ENCODE data around the gene TRPV6.

The TRPV6 gene

GRCh38 chr7:142868188-142868985, 17.2 kb downstream of the TRPV6 start:
- no peak for DNase-seq (ENCODE audit: low spot score)

- no peak for DNase-seq (ENCODE audit: low spot score)
Measured at GRCh38 chr7:142867398-142868187, 18.0 kb downstream of the TRPV6 start.

GRCh38 chr7:142867097-142867378, 18.5 kb downstream of the TRPV6 start:
- DNase-seq (ENCODE audit: low spot score): no peak

GRCh38 chr7:142866361-142867096, 19.0 kb downstream of the TRPV6 start:
- peak; percentile 53 for DNase-seq (ENCODE audit: low spot score)

- no peak for DNase-seq (ENCODE audit: low spot score)
Measured at GRCh38 chr7:142865766-142866165, 19.8 kb downstream of the TRPV6 start.

GRCh38 chr7:142864980-142865747, 20.4 kb downstream of the TRPV6 start:
- DNase-seq (ENCODE audit: low spot score): no peak

GRCh38 chr7:142863891-142864685, 21.5 kb downstream of the TRPV6 start:
- DNase-seq (ENCODE audit: low spot score): no peak

- no peak for DNase-seq (ENCODE audit: low spot score)
Measured at GRCh38 chr7:142862786-142863400, 22.7 kb downstream of the TRPV6 start.

GRCh38 chr7:142862351-142862750, 23.2 kb downstream of the TRPV6 start:
- DNase-seq (ENCODE audit: low spot score): no peak

GRCh38 chr7:142860968-142861367, 24.6 kb downstream of the TRPV6 start:
- DNase-seq (ENCODE audit: low spot score): no peak

GRCh38 chr7:142859829-142860228, 25.7 kb downstream of the TRPV6 start:
- DNase-seq (ENCODE audit: low spot score): no peak

- DNase-seq (ENCODE audit: low spot score): no peak
Measured at GRCh38 chr7:142859411-142859810, 26.1 kb downstream of the TRPV6 start.

- DNase-seq (ENCODE audit: low spot score): no peak
Measured at GRCh38 chr7:142857625-142858024, 27.9 kb downstream of the TRPV6 start.

GRCh38 chr7:142856565-142857245, 28.8 kb downstream of the TRPV6 start:
- DNase-seq (ENCODE audit: low spot score): no peak

- no peak for DNase-seq (ENCODE audit: low spot score)
Measured at GRCh38 chr7:142855756-142856564, 29.6 kb downstream of the TRPV6 start.

- no peak for DNase-seq (ENCODE audit: low spot score)
Measured at GRCh38 chr7:142855114-142855743, 30.3 kb downstream of the TRPV6 start.

- peak; percentile 83 for DNase-seq (ENCODE audit: low spot score)
Measured at GRCh38 chr7:142854372-142855113, 31.0 kb downstream of the TRPV6 start, which contains the start of gene EPHB6. Gene EPHB6, plus strand, starts transcription at chr7:142855076. Its CDS starts 8,152 bp downstream, at chr7:142863228.

Measured in AG08396 (cell line).